IPS DF 4.7 (cell line): ENCODE results near the gene VAT1L.

Source experiments
- DNase-seq: peaks from one replicate; pipeline ENCODE4 v3.0.0-alpha.2; 2013; ENCODE audit warnings: low spot score; ENCODE audit errors: extremely low read depth

VAT1L gene

GRCh38 chr16:77948835-77949234, 160.5 kb downstream of the VAT1L start:
- DNase-seq: no peak

GRCh38 chr16:77949445-77949844, 161.1 kb downstream of the VAT1L start:
- no peak for DNase-seq

- DNase-seq: peak; percentile 78
These were observed 163.4 kb downstream of the VAT1L start for GRCh38 chr16:77951788-77952187.

GRCh38 chr16:77955127-77955526, 166.8 kb downstream of the VAT1L start:
- DNase-seq: no peak

- DNase-seq: no peak
These were observed 167.9 kb downstream of the VAT1L start for GRCh38 chr16:77956231-77956630.

- no peak for DNase-seq
These were observed 172.4 kb downstream of the VAT1L start for GRCh38 chr16:77960766-77961165.

GRCh38 chr16:77961814-77962213, 173.4 kb downstream of the VAT1L start:
- DNase-seq: no peak

- DNase-seq: no peak
These were observed 174.3 kb downstream of the VAT1L start for GRCh38 chr16:77962689-77963088.

GRCh38 chr16:77963185-77964044, 175.1 kb downstream of the VAT1L start:
- DNase-seq: peak; percentile 81

- no peak for DNase-seq
These were observed 177.0 kb downstream of the VAT1L start for GRCh38 chr16:77965346-77965745.

- peak; percentile 95 for DNase-seq
These were observed 178.9 kb downstream of the VAT1L start for GRCh38 chr16:77967054-77967904.

- no peak for DNase-seq
These were observed 181.5 kb downstream of the VAT1L start for GRCh38 chr16:77969861-77970260.

GRCh38 chr16:77970371-77970770, 182.0 kb downstream of the VAT1L start:
- no peak for DNase-seq

- DNase-seq: peak; percentile 93
These were observed 183.1 kb downstream of the VAT1L start for GRCh38 chr16:77971306-77972061.

GRCh38 chr16:77972062-77972392, 183.7 kb downstream of the VAT1L start:
- DNase-seq: no peak

GRCh38 chr16:77974883-77975282, 186.5 kb downstream of the VAT1L start:
- no peak for DNase-seq

- DNase-seq: no peak
These were observed 187.6 kb downstream of the VAT1L start for GRCh38 chr16:77975942-77976341.

GRCh38 chr16:77977339-77977738, 189.0 kb downstream of the VAT1L start:
- DNase-seq: no peak

- DNase-seq: no peak
These were observed 196.7 kb downstream of the VAT1L start for GRCh38 chr16:77985111-77985510.

GRCh38 chr16:77986011-77986740, 197.8 kb downstream of the VAT1L start:
- no peak for DNase-seq

GRCh38 chr16:77987810-77988209, 199.4 kb downstream of the VAT1L start:
- no peak for DNase-seq
